Amygdala (tissue), 56 donors: ENCODE measurements around the gene SPCS1.
"Not testable (repeated sequence)": the region's sequence is repeated elsewhere in the genome, so short reads cannot be mapped to it uniquely, and the experiment has no call there.

Experiments used
- DNase-seq, 56 donors: peaks; one replicate each; lab custom pipeline; 2025; lab: John Stamatoyannopoulos, UW

Gene SPCS1

GRCh38 chr3:52705688-52706686 is at the start of gene SPCS1, which contains the start of gene GLT8D1:
SPCS1 (plus strand) TSS chr3:52706106; CDS start chr3:52706247, 141 bp downstream.
GLT8D1 (minus strand) TSS chr3:52705791; CDS start chr3:52700460, 5,331 bp downstream.
- DNase-seq: peak in 55 of 56 donors; percentile 32 to 96 (median 85)

- DNase-seq: no peak
Measured at GRCh38 chr3:52660046-52660445, 45.9 kb upstream of the SPCS1 start.

DNA sequence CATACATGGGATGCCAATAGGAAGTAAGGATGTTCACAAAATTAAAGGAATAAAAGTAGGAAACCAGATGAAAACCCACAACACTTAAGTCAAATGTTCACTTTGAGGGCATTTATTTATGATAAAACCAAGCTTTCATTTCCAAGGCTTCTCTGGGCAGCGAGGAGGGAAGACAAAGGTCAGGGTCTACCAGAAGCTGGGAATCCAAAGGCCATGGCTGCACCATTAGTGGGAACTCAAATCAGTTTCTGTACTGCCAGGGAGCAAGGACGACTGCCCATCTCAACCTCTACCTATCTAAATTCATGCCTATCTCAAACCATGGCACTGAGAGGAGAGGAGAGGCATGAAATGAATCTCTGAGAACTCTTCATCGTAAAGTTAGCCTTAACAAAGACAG is 42.8 kb upstream of the SPCS1 start:
- no peak for DNase-seq

GRCh38 chr3:52670621-52671521 is 35.0 kb upstream of the SPCS1 start:
- no peak for DNase-seq

DNA sequence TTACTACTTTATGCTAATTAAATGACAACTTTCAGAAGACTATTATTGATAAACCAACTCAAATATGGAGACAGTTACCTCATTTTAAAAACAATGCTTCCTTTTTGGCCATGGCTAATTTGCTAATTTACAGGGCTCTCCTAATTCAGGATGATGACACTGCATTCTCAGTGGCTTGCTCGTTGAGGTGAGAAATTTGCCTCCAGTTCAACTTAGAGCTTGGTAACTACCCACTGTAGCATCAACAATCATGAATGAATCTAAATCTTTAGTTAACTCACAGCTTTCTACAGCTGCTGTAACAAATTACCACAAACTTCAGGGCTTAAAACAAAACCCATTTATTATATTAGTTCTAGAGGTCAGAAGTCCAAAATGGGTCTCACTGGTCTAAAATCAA is 34.2 kb upstream of the SPCS1 start:
- DNase-seq: no peak

- not testable (repeated sequence) for DNase-seq
Measured at GRCh38 chr3:52676201-52676600, 29.7 kb upstream of the SPCS1 start.

DNA sequence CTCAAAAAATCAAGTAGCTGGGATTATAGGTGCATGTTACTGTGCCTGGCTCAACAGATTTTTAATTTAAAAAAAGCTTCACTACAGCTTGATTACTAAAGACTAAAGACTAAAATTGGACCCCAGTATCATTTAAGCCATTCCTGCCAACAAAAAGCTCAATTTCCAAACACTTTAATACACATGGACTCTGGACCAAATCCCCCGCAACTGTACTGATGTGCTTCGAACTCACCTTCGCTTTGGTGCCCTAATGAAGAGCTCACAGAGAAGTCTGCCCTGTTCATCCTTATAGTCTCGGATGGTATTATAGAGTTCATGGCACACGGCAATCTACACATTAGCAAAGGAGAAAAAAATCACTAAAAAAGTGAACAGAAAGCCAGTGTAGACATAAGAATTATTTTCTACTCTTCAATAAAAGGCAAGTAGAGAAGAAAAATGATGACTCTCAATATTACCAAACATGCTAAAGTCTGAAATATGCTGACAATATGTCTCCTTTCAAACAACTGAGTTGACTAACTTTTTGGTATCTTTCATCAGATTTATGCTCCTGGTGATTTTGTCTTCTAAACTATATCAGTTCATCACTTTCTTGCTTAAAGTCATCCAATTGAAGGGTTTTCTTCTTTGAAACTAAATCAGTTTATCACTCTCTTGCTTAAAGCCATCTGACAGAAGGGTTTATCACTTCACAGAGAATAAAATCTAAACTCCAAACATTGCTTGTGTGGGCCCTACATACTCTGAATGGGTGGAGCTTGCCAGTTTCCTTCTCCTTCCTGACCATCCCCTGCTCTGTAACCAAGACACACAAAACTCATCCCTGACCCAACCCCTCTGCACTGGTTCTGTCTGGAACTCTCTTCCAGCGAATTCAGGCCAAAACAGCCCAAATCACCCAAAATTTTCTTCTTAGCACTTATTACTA is 27.4 kb upstream of the SPCS1 start:
- no peak for DNase-seq

- no peak for DNase-seq
Measured at GRCh38 chr3:52679199-52679538, 26.7 kb upstream of the SPCS1 start.

- DNase-seq: no peak
Measured at GRCh38 chr3:52679811-52680210, 26.1 kb upstream of the SPCS1 start.

- no peak for DNase-seq
Measured at GRCh38 chr3:52681596-52681995, 24.3 kb upstream of the SPCS1 start.

GRCh38 chr3:52682016-52682415 is 23.9 kb upstream of the SPCS1 start:
- peak in 16 of 56 donors; percentile 3 to 46 (median 13) for DNase-seq

GRCh38 chr3:52683611-52684010 is 22.3 kb upstream of the SPCS1 start:
- no peak for DNase-seq

DNA sequence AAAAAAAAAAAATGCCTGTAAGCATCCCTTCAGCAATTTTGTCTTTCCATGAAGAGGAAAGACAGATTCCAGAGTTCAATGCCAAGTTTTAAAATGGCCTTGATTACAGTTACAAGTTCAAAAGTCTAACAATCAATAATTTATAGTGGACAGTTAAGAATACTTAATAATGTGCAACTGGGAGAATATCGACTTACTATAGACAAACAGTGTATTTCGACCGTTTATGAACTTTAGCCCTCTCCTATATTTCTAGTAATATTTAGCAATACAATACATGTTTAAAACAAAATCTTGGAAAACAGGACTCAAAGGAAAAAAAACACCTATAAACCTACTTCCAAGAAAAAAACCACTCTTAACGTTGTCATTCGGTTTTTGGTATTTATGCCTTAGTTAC is 21.7 kb upstream of the SPCS1 start:
- DNase-seq: no peak

DNA sequence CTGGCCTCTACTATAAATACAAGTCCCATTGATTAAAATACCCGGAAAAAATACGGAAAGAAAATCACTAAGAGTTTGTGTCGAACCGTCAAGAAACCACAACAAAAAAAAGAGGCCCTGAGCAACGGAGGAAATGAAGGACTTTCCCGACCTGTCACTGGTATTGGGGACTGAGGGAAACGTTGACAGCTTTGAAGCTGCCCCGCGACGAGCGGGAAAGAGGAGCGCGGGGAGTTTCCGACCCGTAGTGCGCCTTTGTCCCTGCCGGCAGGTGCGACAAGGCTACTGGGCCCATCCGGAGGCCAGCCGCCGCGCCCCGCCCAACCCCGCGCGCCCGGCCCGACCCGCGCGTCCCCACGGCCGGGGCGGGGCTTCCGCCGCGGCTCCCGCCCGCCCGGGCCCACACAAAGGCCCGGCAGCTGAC is 20.6 kb upstream of the SPCS1 start:
- DNase-seq: peak in 38 of 56 donors; percentile 44 to 95 (median 80)

- peak; percentile 57 to 96 (median 89) for DNase-seq
Measured at GRCh38 chr3:52685709-52686691, 19.9 kb upstream of the SPCS1 start, which contains the start of the genes GNL3 and PBRM1. GNL3 (plus strand) TSS chr3:52686032; CDS start chr3:52686093, 61 bp downstream. PBRM1 (minus strand) TSS chr3:52685913.

DNA sequence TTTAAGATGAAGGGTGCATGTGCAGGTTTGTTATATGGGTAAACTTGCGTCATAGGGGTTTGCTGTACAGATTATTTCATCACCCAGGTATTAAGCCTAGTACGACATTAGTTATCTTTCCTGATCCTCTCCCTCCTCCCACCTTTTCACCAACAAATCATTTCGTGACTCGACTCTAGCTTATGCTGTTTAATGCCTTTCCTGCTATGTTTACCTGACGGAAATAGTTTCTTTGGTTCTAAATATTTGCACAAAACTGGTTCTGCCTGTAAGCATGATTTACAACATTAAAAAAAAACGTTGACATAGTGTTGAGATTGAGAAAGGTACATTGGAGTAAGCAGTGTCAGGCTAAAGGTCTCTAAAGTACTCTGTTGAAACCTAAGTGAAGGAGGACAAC is 17.6 kb upstream of the SPCS1 start:
- DNase-seq: no peak

DNA sequence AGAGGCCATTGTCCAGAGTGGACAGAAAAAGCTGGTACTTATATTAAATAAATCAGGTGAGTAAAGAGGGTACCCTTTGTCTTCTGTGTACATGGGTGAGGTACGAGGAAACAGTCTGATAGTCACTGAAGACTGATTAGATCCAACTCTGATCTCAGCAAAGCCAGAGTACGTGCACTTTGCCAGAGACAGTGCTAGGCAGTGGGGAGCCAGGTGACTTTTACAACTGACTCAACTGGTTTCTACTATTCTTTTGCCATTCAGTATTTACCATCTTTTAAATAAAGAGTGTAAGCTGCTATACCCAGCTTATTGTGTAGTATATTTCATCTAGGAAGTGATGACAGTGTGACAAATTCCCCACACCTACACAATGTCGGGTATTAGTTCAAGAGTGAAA is 16.8 kb upstream of the SPCS1 start:
- DNase-seq: no peak

DNA sequence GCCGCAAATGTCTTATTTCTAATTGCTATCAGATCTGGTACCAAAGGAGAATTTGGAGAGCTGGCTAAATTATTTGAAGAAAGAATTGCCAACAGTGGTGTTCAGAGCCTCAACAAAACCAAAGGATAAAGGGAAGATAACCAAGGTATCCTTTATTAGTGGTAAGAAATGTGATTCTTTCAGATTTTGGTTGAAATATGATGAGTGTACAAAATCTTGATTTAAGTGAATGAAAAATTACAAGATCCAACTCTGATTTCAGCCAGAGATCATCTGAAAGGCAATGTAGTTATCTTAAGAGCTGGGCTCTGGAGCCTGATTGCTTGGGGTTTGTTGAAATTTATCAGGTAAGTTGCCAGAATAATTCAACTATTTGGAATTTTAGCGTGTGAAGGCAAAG is 15.3 kb upstream of the SPCS1 start:
- no peak for DNase-seq
